Glomerular visceral epithelial cell (primary cell): ENCODE results near the gene DDX1.
"Not testable (repeated sequence)": the region's sequence is repeated elsewhere in the genome, so short reads cannot be mapped to it uniquely, and the experiment has no call there.

Source experiments
- DNase-seq: peaks from one replicate; pipeline ENCODE4 v3.0.0-alpha.2; 2016; ENCODE audit errors: extremely low spot score

DDX1 gene

GRCh38 chr2:15675456-15676195 is 84.0 kb downstream of the DDX1 start:
- peak; percentile 72 for DNase-seq

- DNase-seq, result no peak
These were observed 85.6 kb downstream of the DDX1 start for GRCh38 chr2:15677141-15677843.

- no peak for DNase-seq
These were observed 86.7 kb downstream of the DDX1 start for GRCh38 chr2:15678346-15678745.

- DNase-seq, result no peak
These were observed 87.2 kb downstream of the DDX1 start for GRCh38 chr2:15678909-15679308.

GRCh38 chr2:15679386-15679924 is 87.8 kb downstream of the DDX1 start:
- DNase-seq, result no peak

GRCh38 chr2:15680132-15680531 is 88.5 kb downstream of the DDX1 start:
- DNase-seq, result not testable (repeated sequence)
